Cardiac fibroblast (primary cell): ENCODE data around the gene SSTR3.
A peak's percentile ranks its signal among the peaks of the same experiment; 100 is the strongest.

Source experiments
- DNase-seq, 2 donors: peaks; one replicate each; pipeline versions ENCODE4 v3.0.0 to v3.0.0-alpha.2; 2010; ENCODE audit warnings: low read depth in 2 of 2
- H3K4me3 ChIP-seq, 2 donors: replicated peaks in 1 of 2; 1 replicate in 1 of 2; 2 replicates in 1 of 2; pipeline ENCODE4 v1.5.1; 2011; ENCODE audit warnings: low read depth in 2 of 2, low read length in 2 of 2, mild to moderate bottlenecking in 2 of 2, moderate library complexity in 1 of 2
- TF ChIP-seq, protein P1 (sequence below): IDR thresholded peaks from one replicate; pipeline ENCODE4 v1.5.1; 2011; ENCODE audit warnings: low read depth, mild to moderate bottlenecking, low read length, inconsistent platforms

Gene SSTR3

DNA sequence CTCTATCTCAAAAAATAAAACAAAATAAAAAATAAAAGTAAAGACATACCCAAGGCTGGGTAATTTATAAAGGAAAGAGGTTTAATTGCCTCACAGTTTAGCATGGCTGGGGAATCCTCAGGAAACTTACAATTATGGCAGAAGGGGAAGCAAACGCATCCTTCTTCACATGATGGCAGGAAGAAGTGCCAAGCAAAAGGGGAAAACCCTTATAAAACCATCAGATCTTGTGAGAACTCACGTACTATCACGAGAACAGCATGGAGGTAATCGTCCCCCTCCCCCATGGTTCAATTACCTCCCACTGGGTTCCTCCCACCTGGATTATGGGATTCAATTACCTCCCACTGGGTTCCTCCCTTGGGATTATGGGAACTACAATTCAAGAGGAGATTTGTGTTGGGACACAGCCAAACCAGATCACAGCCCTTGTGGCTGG, 8.3 kb upstream of the SSTR3 start:
- TF ChIP-seq, protein P1, sequence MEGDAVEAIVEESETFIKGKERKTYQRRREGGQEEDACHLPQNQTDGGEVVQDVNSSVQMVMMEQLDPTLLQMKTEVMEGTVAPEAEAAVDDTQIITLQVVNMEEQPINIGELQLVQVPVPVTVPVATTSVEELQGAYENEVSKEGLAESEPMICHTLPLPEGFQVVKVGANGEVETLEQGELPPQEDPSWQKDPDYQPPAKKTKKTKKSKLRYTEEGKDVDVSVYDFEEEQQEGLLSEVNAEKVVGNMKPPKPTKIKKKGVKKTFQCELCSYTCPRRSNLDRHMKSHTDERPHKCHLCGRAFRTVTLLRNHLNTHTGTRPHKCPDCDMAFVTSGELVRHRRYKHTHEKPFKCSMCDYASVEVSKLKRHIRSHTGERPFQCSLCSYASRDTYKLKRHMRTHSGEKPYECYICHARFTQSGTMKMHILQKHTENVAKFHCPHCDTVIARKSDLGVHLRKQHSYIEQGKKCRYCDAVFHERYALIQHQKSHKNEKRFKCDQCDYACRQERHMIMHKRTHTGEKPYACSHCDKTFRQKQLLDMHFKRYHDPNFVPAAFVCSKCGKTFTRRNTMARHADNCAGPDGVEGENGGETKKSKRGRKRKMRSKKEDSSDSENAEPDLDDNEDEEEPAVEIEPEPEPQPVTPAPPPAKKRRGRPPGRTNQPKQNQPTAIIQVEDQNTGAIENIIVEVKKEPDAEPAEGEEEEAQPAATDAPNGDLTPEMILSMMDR, result no peak
- DNase-seq, result peak in 1 of 2 donors; percentile 13
- H3K4me3 ChIP-seq, result no peak overlapping the region

DNA sequence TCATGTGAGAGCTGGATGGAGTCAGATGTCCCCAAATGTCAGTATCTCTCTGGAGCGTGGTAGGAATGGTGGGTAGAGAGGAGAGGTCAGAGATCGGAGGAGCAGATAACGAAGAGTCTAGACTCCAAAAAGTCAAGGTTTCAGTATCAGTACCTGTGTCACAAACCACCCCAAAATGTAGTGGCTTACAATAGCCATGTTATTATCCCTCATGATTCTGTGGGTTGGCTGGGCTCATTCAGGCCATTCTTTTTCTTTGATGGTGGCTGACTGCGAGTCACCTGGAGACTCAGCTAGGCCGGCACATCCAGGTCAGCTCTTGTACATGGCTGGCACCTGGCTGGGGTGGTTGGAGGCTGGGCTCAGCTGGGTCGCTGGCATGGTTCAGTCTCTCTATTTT, 7.3 kb upstream of the SSTR3 start:
- H3K4me3 ChIP-seq, result no peak overlapping the region
- DNase-seq, result no peak
- TF ChIP-seq, protein P1, result no peak

DNA sequence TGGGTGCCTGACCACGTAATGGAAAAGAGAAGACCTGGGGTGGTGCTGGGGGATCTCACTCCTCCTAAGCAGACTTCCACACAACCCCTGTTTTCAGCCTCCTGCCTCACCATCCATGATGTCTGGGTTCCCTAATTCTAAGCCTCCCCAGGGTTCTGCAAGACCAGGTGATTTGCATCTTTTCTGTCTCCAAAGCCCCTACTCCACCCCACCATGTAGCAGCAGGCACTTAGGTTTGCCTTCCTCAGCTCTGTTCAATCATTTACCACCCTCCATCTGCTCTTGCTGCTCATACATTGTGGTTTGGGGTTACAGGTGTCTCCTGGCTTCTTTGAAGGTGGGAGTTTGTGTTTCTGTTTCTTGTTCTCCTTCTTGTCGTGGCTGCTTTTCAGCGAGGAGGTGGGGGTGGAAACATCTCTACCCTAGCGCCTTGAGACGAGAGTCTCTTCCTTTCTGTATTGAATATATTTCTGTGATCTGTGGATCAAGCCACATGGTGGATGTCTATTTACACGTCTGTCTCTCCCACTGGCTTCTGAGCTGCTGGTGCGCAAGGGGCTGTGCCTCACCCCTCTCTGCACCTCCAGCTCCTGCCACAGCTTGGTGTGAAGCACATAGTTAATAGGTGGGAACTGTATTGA, 6.6 kb upstream of the SSTR3 start:
- TF ChIP-seq, protein P1, result no peak
- no peak for DNase-seq
- H3K4me3 ChIP-seq, result no peak overlapping the region

DNA sequence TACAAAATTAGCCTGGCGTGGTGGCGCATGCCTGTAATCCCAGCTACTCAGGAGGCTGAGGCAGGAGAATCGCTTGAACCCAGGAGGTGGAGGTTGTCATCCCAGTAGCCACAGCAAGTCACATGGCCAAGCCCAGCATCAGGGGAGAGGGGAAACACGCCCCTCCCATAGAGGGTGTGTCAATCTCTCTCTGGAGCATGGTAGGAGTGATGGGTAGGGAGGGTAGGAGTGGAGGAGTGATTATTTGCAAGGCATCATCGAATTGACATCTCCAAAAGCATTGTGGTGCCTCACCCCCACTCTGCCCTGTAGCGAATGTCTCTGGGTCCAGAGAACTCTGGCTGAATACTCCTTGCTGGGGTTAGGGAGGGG, 6.1 kb upstream of the SSTR3 start:
- no peak for DNase-seq
- TF ChIP-seq, protein P1, result no peak
- no peak overlapping the region for H3K4me3 ChIP-seq

DNA sequence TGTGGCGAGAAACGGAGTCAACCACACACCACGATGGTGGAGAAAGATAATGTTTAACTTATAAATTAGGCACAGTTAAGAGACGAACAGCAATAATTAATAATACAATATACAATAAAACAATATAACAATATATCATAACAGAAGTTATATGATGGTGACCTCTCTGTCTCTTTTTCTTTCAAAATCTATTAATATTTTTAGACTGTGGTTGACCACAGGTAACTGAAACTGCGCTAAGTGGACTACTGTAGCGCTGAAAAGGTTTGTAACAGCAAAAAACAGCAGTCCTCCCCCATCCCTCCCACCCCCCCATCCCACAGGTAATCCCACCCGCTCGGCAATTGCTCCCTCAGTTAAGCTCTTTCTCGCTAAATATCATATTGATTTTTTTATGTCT, 3.6 kb upstream of the SSTR3 start:
- TF ChIP-seq, protein P1, result no peak
- H3K4me3 ChIP-seq, result no peak overlapping the region
- DNase-seq, result no peak

DNA sequence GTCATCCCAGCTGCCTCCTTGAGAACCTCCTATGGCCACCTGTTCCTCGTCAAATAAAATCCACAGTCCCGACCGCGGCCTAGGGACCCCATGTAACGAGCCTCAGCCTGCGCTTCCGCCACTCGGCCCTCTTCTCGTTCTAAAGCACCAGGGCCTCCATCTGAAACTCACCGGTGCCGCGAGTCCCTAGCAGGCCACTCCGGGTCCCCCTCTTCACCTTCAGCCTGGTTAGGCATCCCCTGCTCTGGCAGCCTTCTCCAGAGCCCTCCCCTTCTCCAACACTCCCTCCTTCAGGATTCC, 2.4 kb upstream of the SSTR3 start:
- no peak overlapping the region for H3K4me3 ChIP-seq
- TF ChIP-seq, protein P1, result no peak
- DNase-seq, result no peak

DNA sequence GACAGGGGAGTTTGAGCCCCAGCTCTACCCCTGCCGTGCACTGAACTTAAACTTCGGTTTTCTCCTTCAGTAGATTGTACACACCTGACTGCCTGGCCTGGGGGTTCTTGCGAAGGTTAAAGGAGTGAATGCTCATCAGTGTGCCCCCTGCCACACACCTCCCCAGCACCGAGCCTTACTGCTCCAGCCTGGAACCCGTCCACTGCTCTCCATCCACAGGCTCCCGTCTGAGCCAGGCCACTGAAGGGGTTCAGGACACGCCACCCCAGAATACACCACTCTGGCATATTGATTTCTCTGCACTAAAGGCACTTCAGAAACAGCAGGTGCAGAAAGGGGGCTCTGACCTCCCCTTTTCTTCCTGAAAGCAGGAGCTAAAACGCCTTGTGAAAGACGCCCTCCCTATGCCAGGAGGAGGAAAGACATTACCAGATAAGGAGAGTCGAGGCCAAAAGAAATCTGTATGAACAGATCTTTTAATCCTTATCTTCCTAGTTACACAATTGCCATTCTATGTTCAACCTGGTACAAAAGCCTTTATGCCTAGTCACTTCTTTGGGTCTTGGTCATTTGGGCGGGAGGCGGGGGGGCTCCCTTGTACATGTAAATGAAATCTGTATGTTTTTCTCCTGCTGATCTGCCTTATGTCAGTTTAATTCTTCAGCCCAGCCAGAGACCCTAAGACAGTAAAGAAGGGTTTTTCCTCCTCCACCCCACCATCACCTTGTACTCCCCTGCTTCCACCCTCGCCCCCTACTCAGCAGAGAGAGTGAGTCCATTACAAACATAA, 1.9 kb upstream of the SSTR3 start:
- no peak overlapping the region for H3K4me3 ChIP-seq
- no peak for DNase-seq
- TF ChIP-seq, protein P1, result no peak
